HCT116 (cell line): ENCODE measurements around the gene PRKCZ. TPM values are rescaled to one million over a fixed set of nuclear protein-coding genes. Genes with fewer than 3 reads are reported as not detected.

Source experiments
- ATAC-seq: fragments of 200-7000 bp; cut with Tn5 transposase; 2 replicates; pipeline ENCODE4 v1.9.1; 2020; ENCODE audit warnings: mild to moderate bottlenecking, moderate library complexity
- BruUV-seq: library from RNA; stranded (reverse); fragments of 400-500 nt; replicated peaks from 2 replicates; lab custom pipeline; 2021; lab: Mats Ljungman, UMichigan
- CTCF ChIA-PET: fragments of 300-600 bp; sonication (Branson Sonifier 250); formaldehyde crosslinking; loops from one replicate; lab custom pipeline; 2021; ENCODE audit warnings: antibody characterized with exemption; lab: Charles Lee
- POLR2A ChIA-PET: fragments of 300-600, 350-600 bp; sonication (Branson Sonifier 250); formaldehyde crosslinking; loops from one replicate; lab custom pipeline; 2021; ENCODE audit warnings: antibody characterized with exemption; lab: Charles Lee
- RAD21 ChIA-PET, 2 experiments: fragments of 300-600 bp; sonication (Branson Sonifier 250); formaldehyde crosslinking; loops; one replicate each; lab custom pipeline; 2023; ENCODE audit warnings: low total read pairs in 2 of 2; ENCODE audit not compliant: uncharacterized antibody in 2 of 2, unreplicated experiment in 2 of 2, low non-redundant PET in 1 of 2; lab: Charles Lee
- DNase-seq: peaks from one replicate; pipeline ENCODE4 v3.0.0-alpha.2; 2010; ENCODE audit warnings: low read depth, low spot score
- H2AFZ ChIP-seq: fragments of 200-600 bp; shearing (Covaris generic), sonication (generic); 2 replicates; pipeline ENCODE4 v1.6.1; 2017; ENCODE audit warnings: low read depth, mixed run types, mixed read lengths, antibody characterized with exemption, low read length; ENCODE audit not compliant: poor library complexity, severe bottlenecking
- H3K27ac ChIP-seq: 2 replicates; pipeline ENCODE4 v1.5.1; 2012; ENCODE audit warnings: low read depth, low read length
- H3K27me3 ChIP-seq: fragments of 200-600 bp; sonication (generic); 2 replicates; pipeline ENCODE4 v1.6.1; 2016; ENCODE audit warnings: mixed run types, low read length, mixed read lengths; ENCODE audit not compliant: insufficient read depth
- H3K36me3 ChIP-seq, 2 experiments: fragments of 200-500 bp in 1 of 2; fragments of 200-600 bp in 1 of 2; sonication (Bioruptor generic) in 1 of 2; sonication (generic) in 1 of 2; 2 replicates each; pipeline versions ENCODE4 v1.5.1 to v1.6.1; 2014 to 2016; ENCODE audit warnings: low read length in 2 of 2, inconsistent platforms in 1 of 2, mixed read lengths in 1 of 2, mixed run types in 1 of 2; ENCODE audit not compliant: insufficient read depth in 2 of 2, control insufficient read depth in 1 of 2
- H3K4me1 ChIP-seq, 2 experiments: fragments of 200-600 bp in 1 of 2; sonication (generic) in 1 of 2; 2 replicates each; pipeline versions ENCODE4 v1.5.1 to v1.6.1; 2012 to 2017; ENCODE audit warnings: low read length in 2 of 2, inconsistent platforms in 1 of 2, mild to moderate bottlenecking in 1 of 2, mixed read lengths in 1 of 2, mixed run types in 1 of 2, moderate library complexity in 1 of 2; ENCODE audit not compliant: insufficient read depth in 2 of 2, control insufficient read depth in 1 of 2
- H3K4me2 ChIP-seq: fragments of 200-600 bp; sonication (generic); 2 replicates; pipeline ENCODE4 v1.6.1; 2017; ENCODE audit warnings: mixed run types, low read length, mixed read lengths
- H3K4me3 ChIP-seq, 2 experiments: fragments of 200-600 bp in 1 of 2; sonication (generic) in 1 of 2; replicated peaks in 1 of 2; 2 replicates each; pipeline ENCODE4 v1.5.1; 2011 to 2016; ENCODE audit warnings: low read length in 2 of 2, control low read depth in 1 of 2, low read depth in 1 of 2, mild to moderate bottlenecking in 1 of 2, mixed read lengths in 1 of 2, mixed run types in 1 of 2
- H3K79me2 ChIP-seq: fragments of 200-600 bp; sonication (generic); 2 replicates; pipeline ENCODE4 v1.6.1; 2017; ENCODE audit warnings: mild to moderate bottlenecking, mixed run types, low read length, moderate library complexity, mixed read lengths; ENCODE audit not compliant: insufficient read depth
- H3K9ac ChIP-seq: fragments of 200-600 bp; sonication (generic); 2 replicates; pipeline ENCODE4 v1.6.1; 2016; ENCODE audit warnings: low read length, mixed read lengths
- H3K9me2 ChIP-seq: fragments of 200-600 bp; sonication (generic), shearing (Covaris generic); 2 replicates; pipeline ENCODE4 v1.6.1; 2017; ENCODE audit warnings: mixed run types, mild to moderate bottlenecking, moderate library complexity; ENCODE audit not compliant: insufficient read depth
- H3K9me3 ChIP-seq, 2 experiments: fragments of 200-500 bp in 1 of 2; fragments of 200-600 bp in 1 of 2; sonication (Bioruptor generic) in 1 of 2; sonication (generic) in 1 of 2; 2 replicates each; pipeline ENCODE4 v1.6.1; 2014 to 2017; ENCODE audit warnings: low read length in 2 of 2, mixed read lengths in 2 of 2, inconsistent platforms in 1 of 2, low read depth in 1 of 2, mild to moderate bottlenecking in 1 of 2, mixed run types in 1 of 2, moderate library complexity in 1 of 2; ENCODE audit not compliant: control insufficient read depth in 1 of 2, insufficient read depth in 1 of 2
- H4K20me1 ChIP-seq: fragments of 200-600 bp; sonication (generic), shearing (Covaris generic); 2 replicates; pipeline ENCODE4 v1.6.1; 2017; ENCODE audit warnings: mixed run types, mild to moderate bottlenecking, moderate library complexity; ENCODE audit not compliant: insufficient read depth
- ATF3 ChIP-seq: IDR thresholded peaks from 2 replicates; pipeline ENCODE4 v1.6.1; 2012
- CBX3 ChIP-seq: IDR thresholded peaks from 2 replicates; pipeline ENCODE4 v1.6.1; 2012; ENCODE audit warnings: low read depth
- CEBPB ChIP-seq: IDR thresholded peaks from 2 replicates; pipeline ENCODE4 v1.6.1; 2012; ENCODE audit warnings: low read depth
- CTCF ChIP-seq, 3 experiments: fragments of 200-600 bp in 1 of 3; sonication (generic) in 1 of 3; IDR thresholded peaks in 2 of 3; conservative IDR thresholded peaks in 1 of 3; 2 replicates each; pipeline ENCODE4 v1.5.1; 2012 to 2017; ENCODE audit warnings: low read depth in 2 of 3, low read length in 2 of 3, antibody characterized with exemption in 1 of 3, borderline replicate concordance in 1 of 3, control low read depth in 1 of 3, mild to moderate bottlenecking in 1 of 3, mixed read lengths in 1 of 3, mixed run types in 1 of 3, moderate library complexity in 1 of 3; ENCODE audit not compliant: insufficient read depth in 1 of 3
- EGR1 ChIP-seq: IDR thresholded peaks from 2 replicates; pipeline ENCODE4 v1.6.1; 2012; ENCODE audit warnings: low read depth
- EZH2 ChIP-seq: fragments of 200-600 bp; sonication (generic); IDR thresholded peaks from 2 replicates; pipeline ENCODE4 v1.6.1; 2017; ENCODE audit warnings: antibody characterized with exemption, mixed run types
- EZH2phosphoT487 ChIP-seq: fragments of 200-600 bp; IDR thresholded peaks from 2 replicates; pipeline ENCODE4 v1.6.1; 2018; ENCODE audit warnings: antibody characterized with exemption, borderline replicate concordance
- FOSL1 ChIP-seq: IDR thresholded peaks from 2 replicates; pipeline ENCODE4 v1.6.1; 2012; ENCODE audit warnings: low read depth
- JUND ChIP-seq: IDR thresholded peaks from 2 replicates; pipeline ENCODE4 v1.6.1; 2012
- MAX ChIP-seq: IDR thresholded peaks from 2 replicates; pipeline ENCODE4 v1.6.1; 2012
- POLR2A ChIP-seq: IDR thresholded peaks from 2 replicates; pipeline ENCODE4 v1.7.0; 2011; ENCODE audit warnings: borderline replicate concordance; ENCODE audit not compliant: insufficient read depth, insufficient read length; ENCODE audit errors: extremely low read depth
- RAD21 ChIP-seq: IDR thresholded peaks from 2 replicates; pipeline ENCODE4 v1.6.1; 2012; ENCODE audit warnings: low read depth, mild to moderate bottlenecking
- REST ChIP-seq: IDR thresholded peaks from 2 replicates; pipeline ENCODE4 v1.6.1; 2012; ENCODE audit warnings: low read depth
- SIN3A ChIP-seq: IDR thresholded peaks from 2 replicates; pipeline ENCODE4 v1.6.1; 2012; ENCODE audit warnings: low read depth
- SP1 ChIP-seq: IDR thresholded peaks from 2 replicates; pipeline ENCODE4 v1.6.1; 2012; ENCODE audit warnings: low read depth
- SRF ChIP-seq: IDR thresholded peaks from 2 replicates; pipeline ENCODE4 v1.6.1; 2012; ENCODE audit warnings: low read depth
- YY1 ChIP-seq: IDR thresholded peaks from 2 replicates; pipeline ENCODE4 v1.6.1; 2011; ENCODE audit warnings: low read length, low read depth, moderate library complexity, mild to moderate bottlenecking; ENCODE audit not compliant: insufficient replicate concordance; ENCODE audit errors: extremely low read depth
- ZBTB33 ChIP-seq: IDR thresholded peaks from 2 replicates; pipeline ENCODE4 v1.6.1; 2011; ENCODE audit warnings: mild to moderate bottlenecking, low read length, moderate library complexity; ENCODE audit not compliant: insufficient replicate concordance; ENCODE audit errors: extremely low read depth
- ZFX ChIP-seq: fragments of 450-650 bp; IDR thresholded peaks from 2 replicates; pipeline ENCODE4 v1.6.1; 2017
- intact Hi-C: fragments of 100-400 bp; cut with micrococcal nuclease; formaldehyde crosslinking; loops from 2 replicates; pipeline ENCODE4 v1.10.0; 2022
- total RNA-seq: library from RNA; stranded (reverse); gene quantifications from one replicate; pipeline ENCODE4 v1.2.1, GENCODE V29; 2021; ENCODE audit not compliant: unreplicated experiment

Gene PRKCZ
- total RNA-seq, 1 experiment from 2014 or later, result 46.8 TPM

GRCh38 chr1:2074944-2075740, 24.9 kb downstream of the PRKCZ start:
- no peaks in the 10 kb centered on the region for H3K9me2 ChIP-seq
- peaks cover 0 to 6% of the 10 kb centered on the region in 2 experiments; a peak in 1 of 4 replicates for H3K36me3 ChIP-seq
- TF ChIP-seq EGR1, result no peak
- TF ChIP-seq EZH2, result no peak
- TF ChIP-seq FOSL1, result no peak
- no peak for TF ChIP-seq ZBTB33
- TF ChIP-seq CEBPB, result no peak
- TF ChIP-seq REST, result no peak
- TF ChIP-seq CBX3, result no peak
- no peak for TF ChIP-seq MAX
- TF ChIP-seq CTCF (IDR thresholded peaks at IDR 0.05 in 2 of 3, conservative IDR thresholded peaks at IDR 0.05 in 1 of 3; ENCODE audit: borderline replicate concordance in 1 of 3, insufficient read depth in 1 of 3, low read depth in 2 of 3, low read length in 2 of 3), result no peak
- no peak for TF ChIP-seq ZFX
- no peak for TF ChIP-seq SRF
- no peak for TF ChIP-seq YY1
- no peak for TF ChIP-seq RAD21
- no peak for TF ChIP-seq ATF3
- TF ChIP-seq SP1, result no peak
- no peak for TF ChIP-seq JUND
- TF ChIP-seq SIN3A, result no peak
- TF ChIP-seq EZH2phosphoT487, result no peak
- no peak for TF ChIP-seq POLR2A
- H4K20me1 ChIP-seq, result no peaks in the 10 kb centered on the region
- H3K9ac ChIP-seq, result no peak overlapping the region
- H3K79me2 ChIP-seq, result peaks cover 11% of the 10 kb centered on the region; the same call in 1 of the 2 replicates
- H3K4me1 ChIP-seq, result no peaks in the 10 kb centered on the region
- no peak overlapping the region for H2AFZ ChIP-seq
- no peaks in the 10 kb centered on the region for H3K27me3 ChIP-seq
- H3K4me3 ChIP-seq, result no peak overlapping the region
- ChIA-PET RAD21 (no interaction called here), CTCF (no interaction called here), POLR2A (no interaction called here)
- intact Hi-C loops, result no loop called here
- BruUV-seq, result no TSS peak
- no peak overlapping the region for H3K4me2 ChIP-seq
- no peak overlapping the region for H3K27ac ChIP-seq
- peaks cover 19 to 22% of the 10 kb centered on the region in 2 experiments; a peak in 3 of 4 replicates for H3K9me3 ChIP-seq
- no peak for DNase-seq
- ATAC-seq, result no peak
